NCI-H1092 treated with DMSO at 0.1 percent for 48 hours (cell line): ENCODE measurements around the gene ARID1B.

Experiments used
- DNase-seq: peaks from one replicate; lab custom pipeline; 2025; lab: John Stamatoyannopoulos, UW

ARID1B gene

GRCh38 chr6:157161912-157162311 lies 384.7 kb downstream of the ARID1B start:
- DNase-seq, result no peak

DNA sequence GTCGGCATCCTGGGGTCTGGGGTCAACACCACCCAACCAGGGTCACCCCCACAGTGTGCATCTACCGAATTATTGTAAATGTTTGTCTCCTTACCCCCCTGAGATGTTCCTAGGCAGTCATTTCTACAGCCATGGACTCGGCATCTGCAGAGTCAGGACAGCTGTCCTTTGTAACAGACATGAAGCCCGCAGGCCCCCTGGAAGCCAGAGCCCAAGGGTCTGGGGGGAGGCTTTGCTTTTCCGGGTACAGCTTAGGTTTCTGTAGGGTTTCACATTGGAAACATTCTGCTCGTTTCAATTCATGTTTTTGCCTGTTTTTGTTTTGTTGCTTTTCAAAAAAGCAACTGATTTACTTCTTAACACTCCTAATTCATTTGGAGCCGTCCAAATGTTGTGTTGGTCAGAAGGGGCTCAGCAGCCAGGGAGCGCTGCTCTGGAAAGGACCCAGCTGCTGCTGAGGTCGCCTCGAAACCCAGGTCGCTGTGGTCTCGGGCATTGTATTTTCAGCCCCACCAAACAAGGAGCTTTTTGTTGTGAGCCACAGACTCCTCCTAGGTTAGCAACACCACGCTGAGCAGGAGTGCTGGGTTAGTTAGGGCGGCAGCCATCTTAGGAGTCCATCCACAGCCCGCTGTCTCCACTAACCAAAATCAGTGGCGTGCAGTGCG lies 385.7 kb downstream of the ARID1B start:
- no peak for DNase-seq

GRCh38 chr6:157163434-157164159 lies 386.4 kb downstream of the ARID1B start:
- no peak for DNase-seq

GRCh38 chr6:157164972-157165371 lies 387.8 kb downstream of the ARID1B start:
- no peak for DNase-seq

- no peak for DNase-seq
These were observed 389.6 kb downstream of the ARID1B start for GRCh38 chr6:157166784-157167183.

GRCh38 chr6:157167837-157168236 lies 390.7 kb downstream of the ARID1B start:
- DNase-seq, result no peak

DNA sequence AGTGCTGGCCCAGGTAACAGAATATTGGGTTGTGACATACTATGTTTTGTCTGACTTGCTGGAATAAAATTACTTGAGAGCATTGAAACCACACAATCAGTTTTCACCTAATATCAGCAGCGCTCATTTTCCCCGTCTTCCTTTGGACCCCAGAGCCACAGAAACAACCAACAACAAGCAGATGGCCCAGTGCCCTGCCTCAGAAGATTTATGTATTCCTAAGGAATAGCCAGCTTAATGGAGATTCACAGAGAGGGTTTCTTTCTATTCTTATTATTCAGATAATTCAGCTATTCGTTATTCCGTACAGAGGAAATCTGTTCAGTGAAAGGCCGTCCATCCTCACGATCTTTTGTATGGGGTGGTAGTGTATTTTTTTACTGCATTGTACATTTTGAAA lies 391.3 kb downstream of the ARID1B start:
- DNase-seq, result no peak

GRCh38 chr6:157169226-157169625 lies 392.0 kb downstream of the ARID1B start:
- DNase-seq, result no peak

GRCh38 chr6:157169656-157170055 lies 392.5 kb downstream of the ARID1B start:
- DNase-seq, result no peak

- DNase-seq, result no peak
These were observed 393.4 kb downstream of the ARID1B start for GRCh38 chr6:157170535-157170934.

- no peak for DNase-seq
These were observed 394.6 kb downstream of the ARID1B start for GRCh38 chr6:157171801-157172200.

DNA sequence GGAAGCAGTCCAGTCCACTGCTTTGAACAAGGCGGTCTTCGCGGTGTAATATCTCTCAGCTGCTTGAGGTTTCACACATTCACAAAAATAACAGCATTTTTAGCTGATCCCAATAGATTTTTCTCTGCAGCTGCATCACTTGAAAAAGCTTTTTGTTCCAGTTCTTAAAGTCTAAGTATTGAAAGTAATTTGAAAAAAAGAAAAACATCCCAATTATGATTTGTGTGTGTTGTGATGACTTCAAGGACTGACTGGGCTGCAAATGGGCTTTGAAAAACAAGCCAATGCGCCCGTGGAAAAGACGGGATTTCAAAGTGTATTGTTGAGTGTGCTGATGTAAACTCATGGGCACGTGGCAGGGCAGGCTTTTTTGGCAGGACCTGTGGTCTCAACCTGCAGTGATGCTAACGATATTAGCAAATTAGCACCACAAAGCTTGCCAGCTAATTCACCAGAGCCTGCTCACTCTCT lies 395.1 kb downstream of the ARID1B start:
- DNase-seq, result no peak

GRCh38 chr6:157172830-157173536 lies 395.8 kb downstream of the ARID1B start:
- no peak for DNase-seq

DNA sequence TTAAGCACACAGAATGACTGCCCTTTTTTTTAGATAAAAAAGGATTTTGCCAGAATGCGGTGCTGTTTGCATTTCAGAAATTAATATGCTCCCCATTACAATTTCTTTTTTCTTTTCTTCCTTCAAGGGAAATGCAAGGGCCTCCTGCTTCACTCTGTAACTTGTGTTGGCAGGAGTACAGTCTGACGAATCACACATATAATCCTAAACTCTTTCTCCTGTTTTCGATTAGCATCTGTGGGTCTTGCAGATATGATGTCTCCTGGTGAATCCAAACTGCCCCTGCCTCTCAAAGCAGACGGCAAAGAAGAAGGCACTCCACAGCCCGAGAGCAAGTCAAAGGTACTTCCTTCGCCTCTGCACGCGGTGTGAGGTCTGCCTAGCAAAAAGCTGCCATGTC lies 396.6 kb downstream of the ARID1B start:
- DNase-seq, result no peak

GRCh38 chr6:157174731-157175130 lies 397.6 kb downstream of the ARID1B start:
- no peak for DNase-seq

GRCh38 chr6:157177731-157178336 lies 400.7 kb downstream of the ARID1B start:
- no peak for DNase-seq

DNA sequence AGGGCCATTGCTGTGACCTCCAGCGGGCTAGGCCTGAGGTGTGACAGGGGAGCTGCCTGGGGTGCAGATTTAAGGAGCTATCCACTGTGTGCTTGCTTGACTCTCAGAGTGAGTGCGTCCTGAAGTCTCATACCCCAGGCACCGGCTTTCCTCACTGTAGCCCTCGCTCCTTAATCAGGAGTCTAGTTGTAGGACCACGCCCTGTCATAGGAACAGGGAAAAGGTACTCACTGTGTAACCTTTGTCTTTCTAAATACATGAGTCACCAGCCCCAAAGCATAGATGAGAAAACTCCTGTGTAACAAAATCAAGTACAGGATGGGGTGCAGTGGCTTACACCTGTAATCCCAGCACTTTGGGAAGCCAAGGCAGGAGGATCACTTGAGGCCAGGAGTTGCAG lies 404.5 kb downstream of the ARID1B start:
- DNase-seq, result no peak

DNA sequence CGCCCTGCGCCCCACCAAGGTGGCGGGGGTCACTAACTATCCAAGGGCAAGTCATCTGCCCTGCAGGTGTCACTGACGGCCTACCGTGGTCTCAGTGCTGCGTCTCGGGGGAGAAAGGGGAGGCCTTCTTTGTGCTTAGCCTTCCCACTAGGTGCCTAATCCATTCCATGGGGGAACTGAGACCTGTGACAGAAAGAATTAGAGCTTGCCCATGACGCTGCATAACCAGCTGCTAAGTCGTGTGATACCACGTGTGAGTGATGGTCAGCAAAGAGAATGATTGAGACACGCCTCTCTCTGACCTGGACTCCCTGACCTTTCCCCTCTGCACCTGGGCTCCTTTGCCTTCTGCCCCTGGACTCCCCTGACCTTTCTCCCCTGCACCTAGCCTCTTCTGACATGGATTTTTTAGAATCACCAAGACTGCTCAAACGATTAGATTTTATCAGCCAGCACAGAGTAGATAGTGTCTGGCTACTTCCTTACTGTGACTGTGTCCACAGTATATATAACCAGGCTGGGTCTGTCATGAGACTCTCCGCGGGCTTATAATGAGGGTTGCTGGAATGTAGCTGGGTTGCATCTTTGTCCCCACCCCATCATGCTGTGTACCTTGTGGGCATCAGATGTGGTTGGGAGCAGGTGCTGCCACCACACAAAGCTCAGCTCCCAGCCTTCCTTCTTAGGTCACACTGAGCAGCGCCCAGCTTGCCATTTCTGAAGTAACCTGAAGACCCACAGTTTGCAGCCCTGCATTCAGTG lies 405.5 kb downstream of the ARID1B start:
- no peak for DNase-seq

DNA sequence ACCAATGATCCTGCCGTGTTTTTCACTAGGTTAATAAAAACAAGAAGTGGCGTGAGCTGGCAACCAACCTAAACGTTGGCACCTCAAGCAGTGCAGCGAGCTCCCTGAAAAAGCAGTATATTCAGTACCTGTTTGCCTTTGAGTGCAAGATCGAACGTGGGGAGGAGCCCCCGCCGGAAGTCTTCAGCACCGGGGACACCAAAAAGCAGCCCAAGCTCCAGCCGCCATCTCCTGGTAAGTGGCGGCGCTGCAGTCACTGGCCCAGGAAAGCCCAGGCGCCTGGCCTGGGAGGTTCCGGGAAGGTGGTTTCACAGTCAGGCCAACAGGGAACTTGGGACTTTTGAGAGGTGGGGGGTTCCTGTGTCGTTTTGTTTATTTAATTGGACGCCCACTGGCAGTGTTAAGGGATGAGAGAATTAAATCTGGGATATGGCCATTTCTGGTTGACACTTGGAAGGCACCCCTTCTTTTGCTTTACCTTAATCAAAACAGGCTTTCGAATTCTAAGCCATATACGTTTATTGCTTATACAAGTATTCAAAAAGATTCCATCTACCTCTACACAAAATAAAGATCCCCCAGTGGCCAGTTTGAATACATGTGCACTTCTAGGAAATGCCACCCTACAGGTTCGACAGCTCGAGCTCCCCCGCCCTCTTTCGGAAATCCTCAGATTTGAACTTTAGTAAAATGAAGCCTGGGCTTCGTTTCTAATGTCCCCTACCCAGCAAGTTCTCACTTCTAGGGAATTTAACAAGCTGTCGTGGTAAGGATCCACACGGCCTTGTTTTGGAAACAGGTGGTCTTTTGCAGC lies 407.2 kb downstream of the ARID1B start:
- peak; percentile 75 for DNase-seq

GRCh38 chr6:157185171-157185570 lies 408.0 kb downstream of the ARID1B start:
- DNase-seq, result no peak

- DNase-seq, result peak; percentile 39
These were observed 408.8 kb downstream of the ARID1B start for GRCh38 chr6:157185986-157186385.
